Uterus (tissue), 4 donors: Measurements from ENCODE around the gene MAMDC2. TPM values are rescaled to one million over a fixed set of nuclear protein-coding genes. Genes with fewer than 3 reads are reported as not detected.
A peak's percentile ranks its signal among the peaks of the same experiment; 100 is the strongest.

Experiments used
- DNase-seq, 2 donors: peaks; one replicate each; pipeline ENCODE4 v3.0.0-alpha.2; 2019 to 2020
- H3K27ac ChIP-seq, 2 donors: fragments of 200-600 bp; sonication (generic); 1 replicate in 1 of 2; 2 replicates in 1 of 2; pipeline ENCODE4 v1.5.1; 2016 to 2018
- H3K27me3 ChIP-seq, 2 donors: fragments of 200-600 bp; sonication (generic); one replicate each; pipeline ENCODE4 v1.5.1; 2018 to 2019; ENCODE audit warnings: control low read depth in 1 of 2
- H3K36me3 ChIP-seq, 2 donors: fragments of 200-600 bp; sonication (generic); one replicate each; pipeline ENCODE4 v1.5.1; 2019; ENCODE audit warnings: control low read depth in 1 of 2
- H3K4me1 ChIP-seq, 2 donors: fragments of 200-600 bp; sonication (generic); one replicate each; pipeline ENCODE4 v1.5.1; 2018 to 2019; ENCODE audit warnings: control low read depth in 1 of 2
- H3K4me3 ChIP-seq, 2 donors: fragments of 200-600 bp; sonication (generic); 1 replicate in 1 of 2; 2 replicates in 1 of 2; pipeline ENCODE4 v1.5.1; 2018 to 2019; ENCODE audit warnings: mild to moderate bottlenecking in 1 of 2
- H3K9me3 ChIP-seq, 2 donors: fragments of 200-600 bp; sonication (generic); one replicate each; pipeline ENCODE4 v1.5.1; 2019; ENCODE audit warnings: control low read depth in 1 of 2
- CTCF ChIP-seq, 4 experiments: fragments of 200-600 bp in 2 of 4; fragments of 450-650 bp in 2 of 4; sonication (generic) in 2 of 4; IDR thresholded peaks; one replicate each; pipeline ENCODE4 v1.5.1; 2016 to 2019; ENCODE audit warnings: antibody characterized with exemption in 4 of 4, mild to moderate bottlenecking in 2 of 4, moderate library complexity in 1 of 4
- POLR2A ChIP-seq, 2 donors: fragments of 450-650 bp; IDR thresholded peaks; one replicate each; pipeline ENCODE4 v1.6.1; 2016; ENCODE audit warnings: antibody characterized with exemption in 2 of 2, mild to moderate bottlenecking in 1 of 2, moderate library complexity in 1 of 2
- intact Hi-C: fragments of 100-400 bp; cut with DNase I; formaldehyde crosslinking; loops from one replicate; pipeline ENCODE4 v1.15.1; 2023; ENCODE audit warnings: low total_unique reads
- total RNA-seq, 4 donors: library from RNA; depleted of rRNA in 3 of 4; stranded (reverse); fragments of >200 nt in 3 of 4; gene quantifications; one replicate each; pipeline versions ENCODE4 v1.1.0 to v1.2.4, GENCODE V29; 2014 to 2023
- donor health status: DM: yes; HTN: yes; CAD: no.

Gene MAMDC2
- 100 to 1,000 TPM in 3 of 4 donors, 10 to 100 TPM in 1; 42.7 to 204 (median 138) TPM for total RNA-seq

DNA sequence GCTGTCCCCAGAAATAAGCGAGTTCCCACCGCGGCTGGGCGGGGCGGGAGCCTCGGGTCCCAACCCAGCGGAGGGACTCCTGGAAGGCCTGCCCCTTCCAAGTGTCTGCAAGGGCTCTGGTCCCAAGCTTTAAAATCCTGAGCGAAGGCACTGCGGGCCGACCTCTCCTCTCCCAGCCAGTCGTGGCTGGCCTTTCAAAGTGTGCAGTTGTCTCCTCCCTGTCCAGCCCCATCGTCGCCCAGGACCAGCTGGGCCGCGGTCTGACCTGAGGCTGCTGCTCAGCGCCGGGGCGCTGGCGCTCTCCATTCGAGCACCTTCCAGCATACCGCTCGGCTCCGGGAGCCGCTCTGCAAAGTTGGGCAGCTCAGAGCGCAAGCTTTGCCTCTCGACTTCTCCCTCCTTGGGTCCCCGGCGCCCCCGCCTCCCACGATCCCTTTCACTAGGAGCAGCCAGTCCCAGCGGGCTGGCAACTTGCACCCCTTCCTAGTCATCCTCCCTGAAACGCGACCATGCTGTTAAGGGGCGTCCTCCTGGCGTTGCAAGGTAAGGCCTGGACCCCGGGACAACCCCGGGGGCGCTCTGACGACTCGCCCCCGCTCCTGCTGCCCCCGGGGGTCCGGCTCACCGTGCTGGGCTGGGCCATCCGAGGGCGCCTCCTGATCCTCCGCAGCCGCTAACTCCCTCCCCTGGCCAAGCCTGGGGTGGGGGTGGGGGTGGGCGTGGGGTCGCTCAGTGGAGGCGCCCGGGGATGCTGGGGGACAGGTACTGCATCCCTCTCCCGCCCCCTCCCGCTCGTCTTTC is at the start of gene MAMDC2:
Gene MAMDC2 (plus strand): TSS at position 160 of the 801 bp plus-strand sequence. CDS start 350 bp downstream, at position 510.
- H3K36me3 ChIP-seq = no peaks in the 10 kb centered on the region
- TF ChIP-seq POLR2A (IDR thresholded peaks at IDR 0.05) (peak; percentile 44 to 76), CTCF (IDR thresholded peaks at IDR 0.05) (no peak)
- peak; percentile 72 to 73 for DNase-seq
- intact Hi-C loops = no loop called here
- peak within 1 kb of the TSS; percentile 94 to 99 for H3K27ac ChIP-seq
- H3K4me3 ChIP-seq = peak within 1 kb of the TSS; percentile 56 to 95
- H3K27me3 ChIP-seq = no peaks in the 10 kb centered on the region
- peaks cover 8 to 13% of the 10 kb centered on the region in 2 donors for H3K4me1 ChIP-seq
- no peaks in the 10 kb centered on the region for H3K9me3 ChIP-seq

DNA sequence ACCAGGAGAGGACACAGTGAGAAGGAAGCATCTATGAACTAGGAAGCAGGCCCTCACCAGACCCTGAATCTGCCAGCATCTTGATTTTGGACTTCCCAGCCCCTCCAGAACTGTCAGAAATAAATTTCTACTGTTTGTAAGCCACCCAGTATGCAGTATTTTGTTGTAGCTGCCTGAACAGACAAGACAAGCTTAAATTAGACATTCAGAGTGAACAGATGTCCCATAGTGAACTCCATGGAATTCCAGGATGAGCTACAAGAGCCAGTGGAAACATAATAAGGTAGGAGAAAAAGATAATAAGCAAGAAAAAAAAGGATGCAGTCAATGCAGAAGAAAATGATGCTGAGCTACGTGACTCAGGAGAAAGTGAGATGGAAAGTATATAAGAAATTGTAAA is 47.8 kb upstream of the MAMDC2 start:
- intact Hi-C loops = no loop called here
- TF ChIP-seq CTCF (IDR thresholded peaks at IDR 0.05) = no peak
- no peak for TF ChIP-seq POLR2A (IDR thresholded peaks at IDR 0.05)
- H3K27ac ChIP-seq = peak overlapping the region; percentile 71 to 72
- no peak overlapping the region for H3K4me3 ChIP-seq
- DNase-seq = no peak
- H3K9me3 ChIP-seq = no peaks in the 10 kb centered on the region
- H3K4me1 ChIP-seq = no peaks in the 10 kb centered on the region
- no peaks in the 10 kb centered on the region for H3K36me3 ChIP-seq
- no peaks in the 10 kb centered on the region for H3K27me3 ChIP-seq

DNA sequence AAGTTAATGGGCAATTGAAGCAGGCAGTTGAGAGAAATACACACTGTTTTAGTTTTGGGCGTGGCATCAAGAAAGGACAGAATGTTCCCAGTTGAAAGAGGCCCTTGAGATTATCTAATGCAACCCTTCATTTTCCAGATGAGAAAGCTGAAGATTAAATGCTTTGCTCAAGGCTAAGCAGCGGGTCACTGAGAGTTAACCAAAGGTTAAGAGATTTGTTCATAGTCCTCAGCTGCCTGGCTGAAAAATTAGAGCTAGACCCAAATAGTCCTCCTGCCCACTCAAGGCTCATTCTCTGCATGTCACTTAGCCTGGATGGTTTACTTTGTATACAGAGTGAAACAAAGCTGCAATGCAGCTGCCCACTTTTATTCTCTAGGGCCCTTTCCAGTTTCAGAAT is 46.7 kb upstream of the MAMDC2 start:
- Histone ChIP-seq H3K27me3 (no peaks in the 10 kb centered on the region), H3K4me3 (no peak overlapping the region), H3K9me3 (no peaks in the 10 kb centered on the region), H3K36me3 (no peaks in the 10 kb centered on the region), H3K27ac (peak overlapping the region; percentile 71 to 72), H3K4me1 (no peaks in the 10 kb centered on the region)
- intact Hi-C loops = no loop called here
- DNase-seq = peak in 1 of 2 donors; percentile 64
- no peak for TF ChIP-seq POLR2A (IDR thresholded peaks at IDR 0.05)
- no peak for TF ChIP-seq CTCF (IDR thresholded peaks at IDR 0.05)

DNA sequence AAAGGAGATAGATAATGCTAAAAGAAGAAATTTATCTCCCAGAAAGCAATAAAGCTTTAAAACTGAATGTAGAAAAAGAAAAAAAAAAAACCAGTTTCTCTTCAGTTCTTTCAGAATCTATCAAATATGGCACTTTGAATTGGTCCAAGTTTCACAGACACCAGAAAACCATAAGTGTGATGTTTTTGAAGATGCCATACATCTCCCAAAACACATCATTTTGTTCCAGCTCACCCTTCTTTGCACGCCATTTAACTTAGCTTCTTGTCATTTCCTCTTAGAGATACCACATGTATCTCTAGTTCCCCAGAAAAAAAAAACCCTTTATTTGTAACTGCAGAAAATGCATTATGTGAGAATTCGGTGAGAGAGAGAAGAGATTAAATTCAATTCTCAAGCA is 46.1 kb upstream of the MAMDC2 start:
- no peak for DNase-seq
- no peaks in the 10 kb centered on the region for H3K27me3 ChIP-seq
- H3K4me1 ChIP-seq = no peaks in the 10 kb centered on the region
- H3K4me3 ChIP-seq = no peak overlapping the region
- H3K36me3 ChIP-seq = no peaks in the 10 kb centered on the region
- no peak for TF ChIP-seq CTCF (IDR thresholded peaks at IDR 0.05)
- TF ChIP-seq POLR2A (IDR thresholded peaks at IDR 0.05) = no peak
- intact Hi-C loops = no loop called here
- H3K9me3 ChIP-seq = no peaks in the 10 kb centered on the region
- peak overlapping the region; percentile 71 to 72 for H3K27ac ChIP-seq

DNA sequence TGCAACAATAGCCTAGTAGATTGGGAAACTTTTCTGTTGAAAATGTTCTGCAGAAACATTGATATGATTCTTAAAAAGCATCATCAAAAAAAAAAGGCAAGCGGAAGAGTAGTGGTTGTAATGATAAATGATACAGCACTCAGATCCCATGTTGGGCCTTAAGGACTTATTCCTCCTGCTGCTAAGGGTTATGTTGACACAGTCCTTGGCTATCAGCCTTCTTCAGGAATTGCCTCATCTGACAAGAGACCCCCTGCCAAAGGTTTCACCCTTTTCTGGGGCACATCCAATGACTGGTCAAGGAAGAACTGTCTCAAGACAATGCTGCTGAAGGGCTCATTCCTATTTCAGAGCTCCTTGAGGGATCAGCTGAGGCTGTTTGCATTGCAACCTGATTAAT is 44.3 kb upstream of the MAMDC2 start:
- no peak for DNase-seq
- Histone ChIP-seq H3K27me3 (no peaks in the 10 kb centered on the region), H3K36me3 (no peaks in the 10 kb centered on the region), H3K9me3 (no peaks in the 10 kb centered on the region), H3K4me3 (no peak overlapping the region), H3K27ac (no peak overlapping the region), H3K4me1 (no peaks in the 10 kb centered on the region)
- TF ChIP-seq CTCF (IDR thresholded peaks at IDR 0.05) (no peak), POLR2A (IDR thresholded peaks at IDR 0.05) (no peak)
- intact Hi-C loops = no loop called here
